ENCODE results near the gene KCTD11.
"Not testable (repeated sequence)": the region's sequence is repeated elsewhere in the genome, so short reads cannot be mapped to it uniquely, and the experiment has no call there.

KCTD11 gene

DNA sequence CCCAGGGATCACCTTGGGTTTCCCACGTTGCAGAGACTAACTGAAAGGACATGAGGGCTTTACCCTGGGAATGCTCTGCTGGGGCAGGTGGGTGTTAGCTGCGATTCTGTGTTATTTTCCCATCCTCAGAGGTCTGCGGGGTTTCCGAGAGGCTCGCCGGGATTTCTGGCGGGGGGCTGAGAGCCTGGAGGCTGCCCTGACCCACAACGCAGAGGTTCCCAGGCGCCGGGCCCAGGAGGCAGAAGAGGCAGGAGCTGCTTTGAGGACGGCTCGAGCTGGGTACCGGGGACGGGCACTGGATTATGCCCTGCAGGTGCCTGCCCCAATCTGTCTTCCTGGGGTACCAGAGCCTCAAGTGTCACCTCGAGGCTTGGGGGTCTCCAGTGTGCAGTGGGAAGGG, 8.7 kb upstream of the KCTD11 start:
- no peak for DNase-seq (ENCODE audit: low read depth in 2 of 2)

DNA sequence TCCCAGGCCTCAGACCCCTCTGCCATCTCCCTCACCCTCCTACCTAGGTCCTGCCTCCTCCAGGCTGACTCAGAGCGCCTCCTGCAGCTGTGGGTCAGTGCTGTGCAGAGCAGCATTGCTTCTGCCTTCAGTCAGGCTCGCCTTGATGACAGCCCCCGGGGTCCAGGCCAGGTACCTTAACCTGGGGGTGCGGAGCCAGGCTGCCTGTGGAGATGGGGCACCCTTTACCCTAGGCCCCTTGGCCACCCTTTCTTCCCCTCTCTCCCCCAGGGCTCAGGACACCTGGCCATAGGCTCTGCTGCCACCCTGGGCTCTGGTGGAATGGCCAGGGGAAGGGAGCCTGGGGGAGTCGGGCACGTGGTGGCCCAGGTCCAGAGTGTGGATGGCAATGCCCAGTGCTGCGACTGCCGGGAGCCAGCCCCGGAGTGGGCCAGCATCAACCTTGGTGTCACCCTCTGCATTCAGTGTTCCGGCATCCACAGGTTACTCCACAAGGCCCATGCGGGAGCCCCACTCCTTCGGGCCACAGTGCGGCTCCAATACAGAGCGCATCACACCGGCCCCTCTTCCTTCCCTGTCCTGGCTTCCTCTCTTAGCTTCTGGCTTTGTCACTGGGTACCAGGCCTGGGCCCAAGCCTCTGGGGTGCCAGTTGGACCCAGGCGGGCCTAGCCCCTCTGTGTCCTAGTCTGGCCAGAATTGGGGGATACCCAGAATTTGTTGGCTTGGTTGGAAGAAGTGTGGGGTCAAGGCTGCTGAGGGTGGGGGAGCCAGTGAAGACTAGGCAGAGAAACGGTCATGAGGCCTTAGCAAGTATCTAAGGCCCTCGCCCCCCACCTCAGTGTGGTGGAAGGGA, 5.0 kb upstream of the KCTD11 start:
- no peak for DNase-seq (ENCODE audit: low read depth in 2 of 2)

DNA sequence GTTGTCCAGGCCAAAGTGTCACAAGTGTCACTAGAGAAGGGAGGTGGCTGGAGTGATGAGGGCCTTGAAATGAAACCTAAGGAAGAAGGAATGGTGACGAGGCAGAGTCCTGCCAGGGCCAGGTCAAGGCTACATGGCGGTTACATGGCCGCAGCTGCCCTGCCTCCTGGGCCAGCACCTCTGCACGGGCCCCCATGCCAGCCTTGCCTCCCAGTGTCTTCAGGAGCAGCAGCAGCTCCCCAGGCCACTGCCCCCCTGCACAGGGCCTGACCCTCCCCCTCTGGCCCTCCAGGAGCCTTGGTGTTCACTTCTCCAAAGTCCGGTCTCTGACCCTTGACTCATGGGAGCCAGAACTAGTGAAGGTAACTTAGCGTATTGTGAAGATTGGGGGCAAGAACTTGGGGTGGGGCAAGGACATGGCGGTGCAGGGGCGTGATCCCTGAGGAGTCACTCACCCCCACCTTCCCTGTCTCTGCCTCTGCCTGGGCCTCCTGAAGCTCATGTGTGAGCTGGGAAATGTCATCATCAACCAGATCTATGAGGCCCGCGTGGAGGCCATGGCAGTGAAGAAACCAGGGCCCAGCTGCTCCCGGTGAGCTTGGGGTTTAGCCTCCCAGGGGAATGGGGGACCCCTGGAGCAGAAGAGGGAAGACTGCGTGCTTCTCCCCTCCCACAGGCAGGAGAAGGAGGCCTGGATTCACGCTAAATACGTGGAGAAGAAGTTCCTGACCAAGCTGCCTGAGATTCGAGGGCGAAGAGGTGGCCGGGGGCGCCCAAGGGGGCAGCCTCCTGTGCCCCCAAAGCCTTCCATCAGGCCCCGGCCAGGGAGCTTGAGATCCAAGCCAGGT, 4.1 kb upstream of the KCTD11 start:
- no peak for DNase-seq (ENCODE audit: low read depth in 2 of 2)

DNA sequence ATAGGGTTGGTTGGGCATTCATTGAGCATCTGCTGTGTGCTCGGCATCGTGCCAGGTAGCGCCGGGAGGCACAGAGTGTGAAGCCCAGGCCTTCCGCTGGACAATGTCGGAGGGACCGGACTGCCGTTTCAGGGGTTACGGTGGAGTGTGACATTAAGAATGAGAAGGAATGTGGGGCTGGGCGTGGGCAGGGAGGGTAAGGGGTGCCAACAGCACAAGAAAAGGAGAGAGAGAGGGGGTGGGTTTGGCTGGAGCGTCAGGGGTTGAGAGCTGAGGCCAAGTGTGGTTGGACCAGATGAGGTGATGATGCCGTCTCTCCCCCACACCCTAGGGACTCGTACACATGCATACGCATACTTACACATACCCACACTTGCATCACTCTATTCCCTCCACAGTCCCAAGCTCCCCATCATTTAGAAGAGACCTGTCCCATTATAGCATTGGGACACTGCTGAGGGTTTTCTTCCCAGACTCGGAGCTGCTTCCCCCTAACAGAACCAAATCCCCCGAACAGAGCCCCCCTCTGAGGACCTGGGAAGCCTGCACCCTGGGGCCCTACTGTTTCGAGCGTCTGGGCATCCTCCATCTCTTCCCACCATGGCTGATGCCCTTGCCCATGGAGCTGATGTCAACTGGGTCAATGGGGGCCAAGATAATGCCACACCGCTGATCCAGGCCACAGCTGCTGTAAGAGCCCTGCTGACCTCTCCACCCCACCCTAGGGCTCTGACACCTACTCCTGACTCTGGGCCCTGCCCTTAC, 3.3 kb upstream of the KCTD11 start:
- DNase-seq (ENCODE audit: low read depth in 2 of 2): no peak

DNA sequence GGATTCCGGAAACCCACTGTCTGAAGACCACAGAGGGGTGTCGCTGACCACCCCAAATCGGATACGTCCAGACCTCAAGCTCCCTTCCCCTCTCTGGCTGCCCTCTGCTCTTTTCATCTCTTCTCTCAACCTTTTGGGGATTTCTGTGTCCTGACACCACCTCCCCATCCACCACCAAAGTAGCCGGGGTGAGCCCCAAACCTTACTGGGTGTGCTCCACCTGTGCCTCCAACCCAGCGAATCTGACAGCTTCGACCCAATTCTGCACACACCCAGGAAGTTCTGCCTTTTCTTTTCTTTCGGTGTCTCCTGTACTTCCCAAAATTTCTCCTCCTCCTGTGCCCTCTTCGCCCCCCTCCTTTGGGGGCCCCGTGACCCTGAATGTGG, 534 bp downstream of the KCTD11 start:
- DNase-seq (ENCODE audit: low read depth in 2 of 2): no peak

DNA sequence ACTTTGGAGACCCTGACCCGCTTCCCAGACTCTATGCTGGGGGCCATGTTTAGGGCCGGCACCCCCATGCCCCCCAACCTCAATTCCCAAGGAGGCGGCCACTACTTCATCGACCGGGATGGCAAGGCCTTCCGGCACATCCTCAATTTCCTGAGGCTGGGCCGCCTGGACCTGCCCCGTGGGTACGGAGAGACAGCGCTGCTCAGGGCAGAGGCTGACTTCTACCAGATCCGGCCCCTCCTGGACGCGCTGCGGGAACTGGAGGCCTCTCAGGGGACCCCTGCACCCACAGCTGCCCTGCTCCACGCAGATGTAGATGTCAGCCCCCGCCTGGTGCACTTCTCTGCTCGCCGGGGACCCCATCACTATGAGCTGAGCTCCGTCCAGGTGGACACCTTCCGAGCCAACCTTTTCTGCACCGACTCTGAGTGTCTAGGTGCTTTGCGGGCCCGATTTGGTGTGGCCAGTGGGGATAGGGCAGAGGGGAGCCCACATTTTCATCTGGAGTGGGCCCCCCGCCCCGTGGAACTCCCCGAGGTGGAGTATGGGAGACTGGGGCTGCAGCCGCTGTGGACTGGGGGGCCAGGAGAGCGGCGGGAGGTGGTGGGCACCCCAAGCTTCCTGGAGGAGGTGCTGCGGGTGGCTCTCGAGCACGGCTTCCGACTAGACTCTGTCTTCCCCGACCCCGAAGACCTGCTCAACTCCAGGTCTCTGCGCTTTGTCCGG, 1.1 kb downstream of the KCTD11 start:
- no peak for DNase-seq (ENCODE audit: low read depth in 2 of 2)

DNA sequence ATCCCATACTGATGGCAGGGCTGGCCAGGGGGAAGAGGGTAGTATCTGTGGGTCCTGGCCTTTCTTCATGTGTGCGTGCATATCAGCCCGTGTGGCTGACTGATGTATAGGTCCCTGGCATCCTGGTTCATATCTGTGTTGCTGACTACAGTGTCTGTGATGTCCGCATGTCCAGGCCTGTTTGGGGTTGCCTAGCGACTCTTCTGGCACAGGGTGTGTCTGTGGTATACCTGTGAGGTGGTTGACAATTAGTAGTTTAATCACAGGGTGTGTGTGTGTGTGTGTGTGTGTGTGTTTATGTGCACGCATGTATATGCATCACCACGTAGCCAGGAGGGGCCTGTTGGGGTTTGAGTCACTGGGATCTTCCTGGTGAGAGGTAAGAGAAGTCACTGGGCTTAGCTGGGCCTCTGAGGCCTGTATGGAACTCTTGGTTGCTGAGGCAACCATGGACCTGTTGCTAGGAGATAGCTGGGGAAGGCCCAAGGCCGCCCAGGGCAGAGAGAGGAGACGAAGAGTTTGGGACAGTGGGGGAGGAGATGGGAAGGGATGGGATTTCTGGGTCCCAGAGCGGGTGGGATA, 2.4 kb downstream of the KCTD11 start:
- DNase-seq (ENCODE audit: low read depth in 2 of 2): no peak

DNA sequence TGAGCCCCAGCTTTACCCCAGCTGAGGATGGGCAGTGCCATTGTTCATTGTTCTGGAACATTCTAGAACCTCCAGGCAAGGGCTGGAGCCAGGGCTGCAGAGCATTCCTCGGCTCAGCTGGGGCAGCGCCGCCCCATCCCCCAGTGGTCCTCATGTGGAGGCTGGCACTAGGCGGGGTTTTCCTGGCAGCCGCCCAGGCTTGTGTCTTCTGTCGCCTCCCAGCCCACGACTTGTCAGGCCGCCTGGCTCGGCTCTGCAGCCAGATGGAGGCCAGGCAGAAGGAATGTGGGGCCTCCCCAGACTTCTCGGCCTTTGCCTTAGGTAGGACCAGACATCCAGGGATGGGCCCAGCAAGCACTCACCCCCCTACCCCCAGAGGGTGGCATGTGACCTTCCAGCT, 3.1 kb downstream of the KCTD11 start, which contains the start of gene TMEM95:
TMEM95 (plus strand) TSS at position 104 of the 400 bp plus-strand sequence; CDS start at position 153, 49 bp downstream.
- no peak for DNase-seq (ENCODE audit: low read depth in 2 of 2)

DNA sequence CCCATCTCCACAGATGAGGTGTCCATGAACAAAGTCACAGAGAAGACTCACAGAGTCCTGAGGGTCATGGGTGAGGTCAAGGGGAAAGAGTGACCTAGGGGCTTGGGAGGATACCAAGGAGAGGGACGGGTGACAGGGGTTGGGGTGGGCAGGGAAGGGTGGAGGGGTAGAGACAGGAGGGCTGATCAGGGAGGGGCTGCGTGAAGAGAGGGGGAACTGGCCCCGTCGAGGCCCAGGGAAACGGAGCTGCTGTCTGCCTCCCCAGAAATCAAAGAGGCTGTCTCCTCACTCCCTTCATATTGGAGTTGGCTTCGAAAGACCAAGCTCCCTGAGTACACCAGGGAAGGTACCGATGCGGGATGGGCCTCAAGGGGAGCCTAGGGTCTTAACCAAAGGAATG, 3.6 kb downstream of the KCTD11 start:
- no peak for DNase-seq (ENCODE audit: low read depth in 2 of 2)

DNA sequence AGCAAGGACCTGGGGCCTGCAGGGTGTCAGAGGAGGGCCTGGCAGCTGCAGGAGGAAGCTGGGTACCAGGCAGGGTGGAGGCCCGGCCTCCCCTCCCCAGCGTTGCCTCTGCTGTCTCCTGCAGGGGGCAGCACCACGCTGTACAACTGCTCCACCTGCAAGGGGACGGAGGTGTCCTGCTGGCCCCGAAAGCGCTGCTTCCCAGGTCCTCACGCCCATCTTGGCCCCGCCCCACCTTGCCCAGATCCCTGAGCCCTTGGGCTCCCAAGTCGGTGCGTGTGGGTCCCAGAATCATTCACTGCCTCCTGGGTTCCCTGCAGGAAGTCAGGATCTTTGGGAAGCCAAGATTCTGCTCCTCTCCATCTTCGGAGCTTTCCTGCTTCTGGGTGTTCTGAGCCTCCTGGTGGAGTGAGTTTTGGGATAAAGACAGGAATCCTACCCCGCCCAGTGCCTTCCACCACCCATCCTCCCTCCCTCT, 4.1 kb downstream of the KCTD11 start:
- peak; percentile 74 to 85 for DNase-seq (ENCODE audit: low read depth in 2 of 2)

DNA sequence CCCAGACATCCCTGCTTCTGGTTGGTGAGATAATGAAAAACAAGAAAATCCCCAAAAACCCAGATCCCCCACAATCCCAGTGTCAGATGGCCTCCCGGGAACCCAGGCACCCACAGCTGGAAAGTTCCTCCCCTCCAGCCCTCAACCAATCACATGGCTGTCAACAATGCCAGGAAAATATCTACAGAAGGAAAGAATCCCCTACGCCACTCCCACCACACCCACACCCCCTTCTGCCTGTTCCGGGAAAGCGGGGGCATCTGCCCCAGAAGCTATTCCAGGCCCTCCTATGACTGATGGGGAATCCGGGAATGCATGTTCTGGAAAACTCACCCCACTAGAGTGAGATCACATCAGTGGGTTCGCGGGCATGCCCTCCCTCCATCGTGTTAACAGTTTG, 4.8 kb downstream of the KCTD11 start:
- DNase-seq (ENCODE audit: low read depth in 2 of 2): no peak

DNA sequence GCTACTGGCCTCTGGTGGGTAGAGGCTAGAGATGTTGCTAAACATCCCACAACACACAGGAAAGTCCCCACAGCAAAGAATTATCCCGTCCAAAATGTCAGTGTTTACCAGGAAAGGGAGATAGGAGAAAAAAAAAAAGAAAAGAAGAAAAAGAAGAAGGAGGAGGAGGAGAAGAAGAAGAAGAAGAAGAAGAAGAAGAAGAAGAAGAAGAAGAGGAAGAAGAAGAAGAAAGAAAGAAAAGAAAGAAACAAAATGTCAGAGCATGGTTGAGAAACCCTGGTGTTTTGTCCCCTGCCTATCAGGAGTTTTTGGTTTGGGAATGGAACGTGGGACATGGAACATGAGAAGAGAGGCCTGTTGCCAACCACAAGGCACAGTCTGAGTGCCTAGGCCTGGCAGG, 5.4 kb downstream of the KCTD11 start:
- DNase-seq (ENCODE audit: low read depth in 2 of 2): no peak

DNA sequence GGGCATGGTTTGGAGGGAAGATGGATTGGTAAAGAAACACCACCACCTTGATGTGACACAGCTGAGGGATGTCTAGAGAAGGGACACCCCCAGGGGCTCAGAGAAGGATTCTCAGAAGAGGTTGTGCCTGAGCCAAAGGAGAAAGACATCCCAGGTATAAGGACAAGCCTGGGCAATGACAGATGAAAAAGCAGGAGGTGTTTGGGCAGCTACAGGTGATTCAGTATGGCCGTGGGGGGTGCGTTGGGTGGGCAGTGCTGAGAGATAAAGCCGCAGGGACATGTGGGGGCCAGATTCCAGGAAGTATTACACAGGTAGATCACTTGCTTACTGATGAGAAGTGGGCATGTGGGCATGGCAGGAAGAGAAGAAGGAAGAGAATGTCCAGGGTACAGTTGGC, 9.9 kb downstream of the KCTD11 start:
- DNase-seq (ENCODE audit: low read depth in 2 of 2): no peak

DNA sequence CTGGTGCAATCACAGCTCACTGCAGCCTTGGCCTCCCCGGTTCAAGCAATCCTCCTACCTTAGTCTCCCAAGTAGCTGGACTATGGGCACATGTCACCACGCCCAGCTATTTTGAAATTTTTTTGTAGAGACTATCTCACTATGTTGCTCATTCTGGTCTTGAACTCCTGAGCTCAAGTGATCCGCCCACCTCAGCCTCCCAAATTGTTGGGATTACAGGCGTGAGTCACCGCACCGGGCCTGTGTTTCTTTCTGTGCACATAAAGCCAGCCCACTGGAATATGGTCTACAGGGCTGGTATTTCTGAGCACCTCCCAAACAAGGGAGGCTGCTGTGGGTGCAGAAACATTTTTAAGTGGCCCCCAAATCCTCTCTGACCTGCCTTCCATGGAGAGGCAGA, 11.3 kb downstream of the KCTD11 start:
- no peak for DNase-seq (ENCODE audit: low read depth in 2 of 2)

DNA sequence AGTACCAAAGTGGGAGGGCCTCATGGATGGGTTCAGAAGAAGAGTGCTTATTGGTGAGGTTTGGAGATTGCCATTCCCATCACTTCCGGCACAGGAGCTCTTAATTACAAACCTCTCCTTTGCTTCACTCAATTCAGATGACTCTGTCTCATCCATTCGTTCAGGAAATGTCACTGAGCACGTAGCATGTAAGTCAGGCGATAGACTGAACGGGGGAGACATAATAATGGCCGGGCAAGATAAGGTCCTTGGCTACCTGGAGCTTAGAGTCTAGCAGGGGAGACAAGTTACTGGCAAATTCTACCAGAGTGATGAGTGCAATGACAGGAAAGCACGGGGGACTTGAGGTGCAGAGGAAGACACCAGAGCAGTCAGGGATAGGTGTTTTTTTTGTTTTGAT, 14.0 kb downstream of the KCTD11 start:
- not testable (repeated sequence) for DNase-seq (ENCODE audit: low read depth in 2 of 2)

DNA sequence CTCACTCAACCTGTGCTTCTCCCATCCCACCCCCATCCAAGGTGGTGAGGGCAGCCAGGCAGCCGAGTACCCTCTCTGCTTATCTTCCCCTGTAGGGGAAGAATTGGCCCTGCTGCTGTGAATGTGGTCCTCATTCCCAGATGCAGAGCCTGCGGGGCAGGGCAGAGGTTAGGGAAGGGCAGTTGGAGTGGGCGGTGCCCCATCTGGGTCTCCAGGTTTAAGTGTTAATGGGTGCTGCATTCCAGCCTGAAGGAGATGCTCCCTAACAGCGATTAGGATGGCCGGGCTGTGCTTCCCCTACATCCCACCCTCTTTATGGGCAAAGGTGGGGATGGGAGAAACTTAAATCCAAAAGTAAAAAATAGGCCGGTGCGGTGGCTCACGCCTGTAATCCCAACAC, 15.1 kb downstream of the KCTD11 start:
- no peak for DNase-seq (ENCODE audit: low read depth in 2 of 2)

DNA sequence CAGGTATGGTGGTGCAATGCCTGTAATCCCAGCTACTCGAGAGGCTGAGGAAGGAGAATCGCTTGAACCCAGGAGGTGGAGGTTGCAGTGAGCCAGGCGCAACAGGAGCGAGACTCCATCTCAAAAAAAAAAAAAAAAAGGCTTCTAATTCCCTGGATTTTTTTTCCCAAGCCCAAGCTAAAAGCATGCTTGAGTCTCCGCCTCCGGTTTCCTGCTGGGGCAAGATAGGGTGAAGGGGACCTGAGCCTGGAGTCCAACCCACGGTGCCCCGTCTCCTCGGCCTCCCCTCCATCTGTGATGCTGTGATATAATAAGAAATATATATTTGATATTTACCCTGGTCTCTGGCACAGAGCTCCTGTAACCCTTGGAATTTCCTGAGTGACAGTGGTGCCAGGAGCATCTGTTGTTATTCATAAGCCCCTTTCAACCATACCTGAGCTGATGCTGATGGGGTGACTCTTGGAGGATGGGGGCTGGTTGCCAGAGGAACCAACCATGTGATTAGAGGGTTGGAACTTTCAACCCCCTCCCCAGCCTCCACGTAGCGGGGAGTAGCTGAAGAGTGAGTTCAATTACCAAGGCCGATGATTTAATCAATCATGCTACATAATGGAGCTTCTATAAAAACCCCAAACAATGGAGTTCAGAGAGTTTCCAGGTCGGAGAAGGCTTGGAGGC, 16.1 kb downstream of the KCTD11 start:
- no peak for DNase-seq (ENCODE audit: low read depth in 2 of 2)

DNA sequence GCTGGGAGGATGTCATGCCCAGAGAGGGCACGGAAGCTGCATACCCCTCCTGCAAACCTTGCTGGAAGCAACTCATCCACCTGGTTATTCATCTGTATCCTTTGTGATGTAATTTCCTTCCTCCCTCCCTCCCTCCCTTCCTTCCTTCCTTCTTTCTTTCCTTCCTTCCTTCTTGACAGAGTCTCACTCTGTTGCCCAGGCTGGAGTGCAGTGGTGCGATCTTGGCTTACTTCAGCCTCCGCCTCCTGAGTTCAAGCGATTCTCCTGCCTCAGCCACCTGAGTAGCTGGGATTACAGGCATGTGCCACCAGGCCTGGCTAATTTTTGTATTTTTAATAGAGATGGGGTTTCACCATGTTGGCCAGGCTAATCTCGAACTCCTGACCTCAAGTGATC, 16.6 kb downstream of the KCTD11 start:
- DNase-seq (ENCODE audit: low read depth in 2 of 2): not testable (repeated sequence)

DNA sequence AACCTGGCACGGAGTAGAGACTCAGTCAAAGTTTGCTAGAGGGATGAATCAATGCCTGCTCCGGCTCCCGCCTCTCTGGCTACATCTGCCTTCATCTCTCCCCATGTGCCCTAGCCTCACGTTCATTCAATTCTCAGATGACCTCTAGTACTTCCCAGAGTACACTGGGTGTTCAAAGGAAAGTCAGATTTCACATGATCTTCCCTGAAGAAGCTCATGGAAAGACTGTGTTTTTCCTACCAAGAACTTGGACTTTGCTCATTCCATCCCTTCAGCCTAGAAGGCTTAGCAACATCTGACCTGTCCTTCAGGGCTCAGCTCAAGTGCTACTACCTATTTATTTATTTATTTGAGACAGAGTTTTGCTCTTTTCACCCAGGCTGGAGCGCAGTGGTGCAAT, 17.9 kb downstream of the KCTD11 start:
- no peak for DNase-seq (ENCODE audit: low read depth in 2 of 2)

DNA sequence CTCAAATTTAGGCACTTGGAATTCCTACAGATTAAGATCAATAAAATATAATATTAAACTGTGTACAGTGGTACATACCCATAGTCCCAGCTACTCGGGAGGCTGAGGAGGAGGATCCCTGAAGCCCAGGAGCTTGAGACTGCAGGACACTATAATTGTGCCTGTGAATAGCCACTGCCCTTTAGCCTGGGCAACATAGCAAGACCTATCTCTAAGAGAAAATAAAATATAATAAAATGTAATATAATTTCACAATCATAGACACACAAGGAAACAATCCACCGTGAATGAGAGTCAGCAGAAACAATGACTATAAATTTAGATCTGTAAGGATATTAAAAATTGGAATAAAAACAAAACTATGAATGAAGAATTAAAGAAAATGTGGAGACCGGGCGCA, 18.9 kb downstream of the KCTD11 start:
- DNase-seq (ENCODE audit: low read depth in 2 of 2): no peak
